Hepatic stellate cell (primary cell): Measurements from ENCODE around the gene HDGFL3.
"Not testable (repeated sequence)": the region's sequence is repeated elsewhere in the genome, so short reads cannot be mapped to it uniquely, and the experiment has no call there.

Experiments used
- DNase-seq: peaks from one replicate; pipeline ENCODE4 v3.0.0; 2011; ENCODE audit warnings: low spot score

The HDGFL3 gene

DNA sequence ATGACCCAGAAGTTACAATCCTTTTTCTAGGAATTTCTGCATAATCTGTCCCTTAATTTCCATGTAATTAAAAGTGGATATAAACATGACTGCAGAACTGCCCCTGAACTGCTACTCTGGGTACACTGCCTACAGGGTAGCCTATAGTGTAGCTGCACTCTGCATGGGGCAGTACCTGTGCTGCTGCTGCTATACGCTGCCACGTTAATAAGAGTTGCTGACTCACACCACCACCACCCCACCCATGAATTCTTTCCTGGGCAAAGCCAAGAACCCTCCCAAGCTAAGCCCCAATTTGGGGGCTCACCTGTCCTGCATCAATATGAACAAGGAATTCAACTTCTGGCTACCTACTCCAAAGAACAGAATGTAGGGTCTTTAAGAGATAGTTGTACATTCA is 13.9 kb downstream of the HDGFL3 start:
- no peak for DNase-seq

DNA sequence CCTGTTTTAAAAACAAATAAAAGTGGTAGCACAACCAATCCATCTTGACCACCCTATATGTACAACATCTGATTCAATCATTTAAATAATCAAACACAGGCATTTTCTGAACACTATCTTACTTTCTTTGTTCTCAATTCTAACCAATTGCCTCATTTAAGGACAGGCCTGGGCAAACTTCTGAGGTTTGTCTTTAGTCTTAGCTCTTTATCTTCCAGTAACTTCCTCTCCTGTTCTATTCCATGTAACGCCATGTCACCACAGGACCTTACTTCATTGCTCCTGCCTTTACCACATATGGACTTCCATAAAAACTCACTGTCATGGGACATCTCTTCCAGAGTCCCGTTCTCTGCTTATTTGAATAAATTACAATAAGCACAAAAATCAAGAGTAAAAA is 14.9 kb downstream of the HDGFL3 start:
- DNase-seq, result no peak

DNA sequence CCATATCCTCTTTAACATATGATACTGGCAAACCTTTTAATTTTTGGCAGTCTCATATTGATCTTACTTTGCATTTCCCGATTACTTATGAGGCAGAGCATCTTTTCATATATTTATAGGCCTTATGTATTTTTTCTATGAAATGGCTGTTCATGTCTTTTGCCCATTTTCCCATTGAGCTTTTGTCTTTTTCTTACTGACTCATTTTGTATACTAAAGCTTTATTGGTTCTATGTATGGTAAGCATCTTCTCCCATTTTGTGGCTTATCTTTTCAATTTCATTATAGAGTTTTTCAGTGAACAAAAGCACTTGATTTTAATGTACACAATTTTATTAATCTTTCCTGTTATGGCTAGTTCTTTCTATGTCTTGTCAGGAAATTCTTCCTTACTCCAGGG is 17.2 kb downstream of the HDGFL3 start:
- DNase-seq, result no peak

DNA sequence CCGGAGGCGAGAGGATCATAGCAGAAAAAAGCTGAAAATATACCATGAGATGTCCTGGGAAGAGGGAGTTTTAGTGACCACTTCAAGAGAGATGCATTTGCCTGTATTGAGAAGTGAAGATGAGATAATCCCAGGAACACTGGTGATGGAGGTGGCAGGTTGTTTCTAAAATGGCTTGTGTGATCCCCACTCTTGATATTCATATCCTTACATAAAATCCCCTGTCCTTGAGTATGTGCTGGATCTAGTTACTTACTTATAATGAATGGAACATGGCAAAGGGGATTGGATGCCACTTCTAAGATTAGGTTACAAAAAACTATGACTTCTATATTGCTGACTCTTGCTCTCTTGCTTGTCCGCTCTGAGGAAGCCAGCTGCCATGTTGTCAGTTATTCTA is 22.1 kb downstream of the HDGFL3 start:
- DNase-seq, result no peak

DNA sequence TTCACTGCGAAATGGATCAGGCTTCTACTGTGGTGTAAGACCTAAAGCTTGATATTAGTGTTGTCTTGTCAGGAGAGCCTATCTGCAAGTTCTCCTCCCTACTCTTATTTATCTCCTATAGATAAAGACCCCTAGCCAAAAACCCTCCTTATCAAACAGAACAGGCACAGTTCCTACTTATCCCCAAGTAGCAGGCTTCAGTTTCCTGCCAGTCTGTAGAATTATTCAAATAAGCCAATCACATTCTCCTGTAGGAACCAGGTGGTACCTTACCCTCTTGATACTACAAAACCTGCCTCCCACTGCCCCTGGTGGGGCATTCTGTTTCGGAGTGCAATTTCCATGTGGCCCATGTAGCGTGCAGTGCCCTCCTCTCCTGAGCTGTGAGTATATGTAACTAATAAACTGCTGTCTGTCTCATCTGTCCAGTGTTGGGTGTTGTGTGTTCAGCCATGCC is 28.7 kb downstream of the HDGFL3 start:
- DNase-seq, result no peak

DNA sequence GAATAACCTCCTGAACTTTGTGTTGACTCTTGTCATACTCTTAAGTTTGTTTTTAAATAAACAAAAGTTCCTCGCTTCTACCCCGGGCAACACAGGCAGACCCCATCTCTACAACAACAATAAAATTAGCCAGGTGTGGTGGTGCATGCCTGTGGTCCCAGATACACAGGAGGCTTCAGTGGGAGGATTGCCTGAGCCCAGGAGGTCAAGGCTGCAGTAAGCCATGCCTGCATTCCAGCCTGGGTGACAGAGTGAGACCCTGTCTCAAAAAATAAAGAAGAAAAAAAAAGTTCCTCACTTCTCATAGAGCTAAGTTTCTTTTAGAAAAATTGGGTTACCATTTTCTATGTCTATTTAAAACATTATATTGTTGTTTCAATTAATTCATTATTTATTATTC is 29.2 kb downstream of the HDGFL3 start:
- no peak for DNase-seq

DNA sequence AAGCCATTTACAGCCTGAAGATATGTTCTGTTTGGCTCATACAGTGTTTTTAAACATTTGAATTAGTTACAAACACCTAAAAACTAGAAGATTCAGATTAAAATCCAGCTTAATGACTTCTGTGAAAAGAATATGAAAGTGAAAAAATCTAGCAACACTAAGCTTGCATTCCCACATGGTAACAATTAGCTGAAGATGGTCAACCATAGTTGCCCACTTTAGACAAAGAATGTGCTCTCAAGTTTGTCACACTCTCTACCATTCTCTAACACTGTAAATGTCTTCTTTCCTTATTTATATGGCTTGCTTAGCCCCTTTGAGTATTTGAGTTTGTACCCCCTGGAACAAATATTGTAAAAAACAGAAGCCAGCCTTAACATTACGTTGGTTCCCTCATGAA is 32.7 kb downstream of the HDGFL3 start:
- no peak for DNase-seq

DNA sequence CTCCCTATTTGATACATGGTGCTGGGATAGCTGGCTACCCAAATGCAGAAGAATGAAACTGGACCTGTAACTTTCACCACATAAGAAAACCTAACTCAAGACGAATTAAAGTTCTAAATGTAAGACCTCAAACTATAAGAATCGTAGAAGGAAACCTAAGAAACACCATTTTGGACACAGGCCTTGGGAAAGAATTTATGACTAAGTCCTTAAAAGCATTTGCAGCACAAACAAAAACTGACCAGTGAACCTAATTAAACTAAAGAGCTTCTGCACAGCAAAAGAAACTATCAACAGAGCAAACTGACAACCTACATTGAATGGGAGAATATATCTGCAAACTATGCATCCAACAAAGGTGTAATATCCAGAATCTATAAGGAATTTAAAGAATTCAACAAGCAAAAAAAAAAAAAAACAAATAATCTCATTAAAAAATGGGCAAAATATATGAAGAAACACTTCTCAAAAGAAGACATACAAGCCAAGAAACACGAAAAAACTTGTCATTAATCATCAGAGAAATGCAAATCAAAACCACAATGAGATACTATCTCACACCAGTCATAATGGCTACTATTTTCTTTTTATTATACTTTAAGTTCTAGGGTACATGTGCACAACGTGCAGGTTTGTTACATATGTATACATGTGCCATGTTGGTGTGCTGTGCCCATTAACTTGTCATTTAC is 37.0 kb downstream of the HDGFL3 start:
- DNase-seq, result no peak

DNA sequence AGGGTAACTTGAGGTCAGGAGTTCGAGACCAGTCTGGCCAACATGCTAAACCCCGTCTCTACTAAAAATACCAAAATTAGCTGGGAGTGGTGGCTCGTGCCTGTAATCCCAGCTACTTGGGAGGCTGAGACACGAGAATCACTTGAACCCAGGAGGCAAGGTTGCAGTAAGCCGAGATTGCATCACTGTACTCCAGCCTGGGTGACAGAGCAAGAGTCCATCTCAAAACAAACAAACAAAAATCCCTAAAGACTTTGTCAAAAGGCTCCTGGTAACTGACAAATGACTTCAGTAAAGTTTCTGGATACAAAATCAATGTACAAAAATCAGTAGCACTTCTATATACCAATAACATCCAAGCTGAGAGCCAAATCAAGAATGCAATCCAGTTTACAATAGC is 38.0 kb downstream of the HDGFL3 start:
- not testable (repeated sequence) for DNase-seq

DNA sequence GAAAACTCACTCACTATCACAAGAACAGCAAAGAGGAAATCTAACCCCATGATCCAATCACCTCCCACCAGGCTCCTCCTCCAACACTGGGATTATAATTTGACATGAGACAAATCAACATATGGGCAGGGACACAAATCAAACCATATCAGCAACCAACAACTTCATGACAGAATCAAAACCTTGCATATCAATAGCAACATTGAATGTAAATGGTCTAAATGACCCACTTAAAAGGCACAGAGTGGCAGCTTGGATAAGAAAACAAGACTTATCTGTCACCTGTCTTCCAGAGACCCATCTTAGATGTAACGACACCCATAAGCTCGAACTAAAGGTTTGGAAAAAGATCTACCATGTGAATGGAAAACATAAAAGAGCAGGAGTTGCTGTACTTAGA is 40.8 kb downstream of the HDGFL3 start:
- DNase-seq, result no peak

DNA sequence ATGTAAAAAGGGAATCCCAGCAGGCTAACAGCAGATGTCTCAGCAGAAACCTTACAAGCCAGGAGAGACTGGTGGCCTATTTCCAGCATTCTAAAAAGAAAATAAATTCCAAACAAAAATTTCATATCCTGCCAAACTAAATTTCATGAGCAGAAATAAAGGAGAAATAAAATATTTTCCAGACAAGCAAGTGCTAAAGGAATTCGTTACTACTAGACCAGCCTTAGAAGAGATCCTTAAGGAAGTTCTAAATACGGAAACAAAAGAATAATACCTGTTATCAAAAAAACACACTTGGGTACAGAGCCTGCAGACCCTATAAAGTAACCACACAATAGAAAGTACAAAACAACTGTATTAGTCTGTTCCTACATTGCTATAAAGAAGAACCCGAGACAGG is 41.4 kb downstream of the HDGFL3 start:
- DNase-seq, result no peak

DNA sequence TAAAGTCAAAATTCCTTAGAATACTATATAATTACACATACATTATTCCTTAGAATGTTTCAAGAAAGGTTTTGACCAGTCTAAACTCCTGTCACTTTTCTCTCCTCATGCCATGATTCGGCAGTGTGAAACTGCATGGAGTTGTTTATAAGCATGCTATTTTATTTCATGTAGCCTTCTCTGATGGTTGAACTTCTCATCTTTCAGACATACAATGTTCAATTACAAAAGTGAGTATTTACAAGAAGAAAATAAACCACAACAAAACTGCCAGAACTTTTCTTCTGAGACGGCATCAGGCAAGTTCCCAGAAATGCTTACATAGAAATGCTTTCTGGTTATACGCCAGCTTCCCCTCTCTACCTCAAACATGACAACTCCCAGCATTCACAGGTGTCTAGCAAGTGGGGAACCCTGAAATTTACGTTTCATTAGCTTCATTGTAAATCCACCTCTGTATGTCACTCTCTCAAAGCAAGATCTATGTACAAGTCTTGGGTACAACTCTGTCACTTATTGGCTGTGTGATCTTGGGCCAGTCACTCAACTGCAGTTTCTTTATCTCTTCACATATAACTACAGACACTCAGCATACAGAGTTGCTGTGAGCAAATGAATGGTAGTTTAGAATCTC is 42.7 kb downstream of the HDGFL3 start:
- DNase-seq, result no peak

DNA sequence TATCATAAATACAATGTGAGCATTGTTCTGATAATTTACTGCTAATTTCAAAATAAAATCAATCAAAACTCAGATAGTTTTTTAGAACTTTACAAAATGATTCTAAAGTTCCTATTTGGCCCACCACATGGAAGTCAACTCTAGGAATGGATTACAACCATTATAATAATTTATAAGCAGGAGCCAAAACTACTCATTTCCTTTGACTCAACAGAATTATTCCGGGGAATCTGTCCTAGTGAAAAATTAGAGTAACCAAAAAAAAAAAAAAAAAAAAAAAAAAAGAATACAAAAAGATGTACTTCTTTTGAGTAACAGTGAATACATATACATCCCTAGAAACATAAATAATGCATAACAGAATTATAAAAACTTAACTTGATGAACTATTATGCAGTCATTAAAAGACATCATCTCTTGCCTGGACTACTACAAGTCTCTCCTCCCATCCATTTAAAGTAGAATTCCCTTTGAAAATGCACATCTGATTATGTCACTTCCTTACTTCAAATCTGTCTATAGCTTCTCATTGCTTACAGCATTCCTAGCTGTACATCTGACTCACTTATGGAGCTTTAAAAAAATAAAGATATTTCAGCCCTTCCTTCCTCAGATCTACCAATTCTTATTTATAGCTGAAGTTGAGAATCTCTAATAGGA is 43.4 kb downstream of the HDGFL3 start:
- DNase-seq, result peak; percentile 14

DNA sequence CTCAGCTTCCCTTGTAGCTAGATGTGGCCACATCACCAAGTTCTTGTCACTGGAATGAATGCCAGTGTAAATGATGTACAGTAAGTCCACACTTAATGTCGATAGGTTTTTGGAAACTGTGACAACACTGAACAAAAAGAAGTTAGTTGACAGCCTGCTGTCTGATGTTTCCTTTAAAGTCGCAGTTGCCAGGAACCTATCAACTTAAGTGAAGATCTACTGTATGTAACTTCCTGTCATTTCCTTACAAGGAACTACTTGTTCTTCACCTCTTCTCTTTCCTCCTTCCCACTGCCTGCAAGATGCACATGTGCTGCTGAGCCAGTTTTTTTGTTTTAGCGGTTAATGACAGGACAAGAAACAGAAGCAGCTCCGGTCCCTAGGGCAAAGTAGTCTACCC is 44.6 kb downstream of the HDGFL3 start:
- no peak for DNase-seq

DNA sequence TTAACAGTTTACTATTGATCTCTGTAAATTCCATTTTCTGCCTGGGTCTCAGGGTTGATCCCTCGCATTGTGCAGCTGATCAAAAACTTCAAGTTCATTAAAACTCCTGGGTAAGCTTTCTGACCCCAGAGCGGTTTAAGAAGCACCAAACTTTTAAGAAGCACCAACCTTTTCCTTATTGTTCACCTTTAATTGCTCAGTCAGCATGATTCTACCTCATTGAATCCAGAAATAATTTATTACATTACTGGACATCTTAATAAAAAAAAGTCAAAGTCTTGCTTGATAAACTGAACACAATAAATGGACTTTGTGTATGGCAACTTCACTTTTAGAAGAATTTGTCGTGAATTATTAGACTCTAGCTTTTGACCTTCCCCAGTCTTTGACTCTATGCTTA is 46.9 kb downstream of the HDGFL3 start:
- DNase-seq, result no peak

DNA sequence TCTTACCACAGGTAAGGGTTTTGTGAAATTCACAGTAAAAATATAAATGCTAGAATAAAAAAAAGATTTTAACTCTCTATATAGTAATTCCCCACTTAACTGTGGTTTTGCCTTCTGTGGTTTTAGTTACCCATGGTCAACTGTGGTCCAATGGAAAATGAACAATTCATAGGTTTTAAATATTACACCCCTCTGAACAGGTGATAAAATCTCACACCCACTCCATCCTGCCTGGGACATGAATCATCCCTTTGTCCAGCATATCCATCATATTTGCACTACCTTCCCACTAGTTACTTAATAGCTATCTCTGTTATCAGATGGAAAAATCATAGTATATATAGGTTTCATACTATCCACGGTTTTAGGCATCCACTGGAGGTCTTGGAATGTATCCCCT is 49.2 kb downstream of the HDGFL3 start:
- no peak for DNase-seq

DNA sequence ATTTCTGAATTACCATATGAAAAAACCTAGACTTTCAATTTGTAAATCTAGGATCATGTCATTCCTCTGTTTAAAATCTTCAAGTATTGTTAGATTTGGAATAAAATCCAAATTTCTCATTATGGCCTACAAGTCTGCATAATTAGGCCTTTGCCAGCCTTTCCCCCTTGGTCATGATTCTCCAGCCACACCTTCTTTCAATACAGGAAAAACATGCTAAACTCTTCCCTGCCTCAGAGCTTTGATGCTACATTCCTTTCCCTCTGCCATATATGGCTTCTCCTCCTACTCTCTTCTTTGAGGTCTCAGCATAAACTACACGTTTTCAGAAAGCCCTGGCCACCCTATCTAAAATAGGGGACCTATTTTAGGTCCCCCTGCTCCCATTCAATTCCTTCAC is 51.7 kb downstream of the HDGFL3 start:
- no peak for DNase-seq

DNA sequence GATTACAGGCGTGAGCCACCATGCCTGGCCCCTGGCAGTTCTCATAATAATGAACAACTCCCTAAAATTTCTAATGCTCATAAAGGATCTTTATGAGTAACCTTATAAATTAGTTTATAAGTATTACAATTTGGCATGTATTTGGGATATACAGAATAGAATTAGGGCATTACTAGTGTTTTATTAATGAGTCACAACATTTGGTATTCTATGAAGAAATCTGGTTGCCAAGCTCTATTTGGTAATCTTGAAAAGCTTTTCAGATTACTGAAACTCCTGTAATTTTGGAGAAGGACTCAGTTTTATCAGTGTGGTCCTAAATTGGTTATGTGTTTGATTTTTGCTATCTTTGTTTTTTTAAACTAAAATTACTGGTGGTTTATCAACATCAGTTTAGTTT is 54.3 kb downstream of the HDGFL3 start:
- peak; percentile 4 for DNase-seq

DNA sequence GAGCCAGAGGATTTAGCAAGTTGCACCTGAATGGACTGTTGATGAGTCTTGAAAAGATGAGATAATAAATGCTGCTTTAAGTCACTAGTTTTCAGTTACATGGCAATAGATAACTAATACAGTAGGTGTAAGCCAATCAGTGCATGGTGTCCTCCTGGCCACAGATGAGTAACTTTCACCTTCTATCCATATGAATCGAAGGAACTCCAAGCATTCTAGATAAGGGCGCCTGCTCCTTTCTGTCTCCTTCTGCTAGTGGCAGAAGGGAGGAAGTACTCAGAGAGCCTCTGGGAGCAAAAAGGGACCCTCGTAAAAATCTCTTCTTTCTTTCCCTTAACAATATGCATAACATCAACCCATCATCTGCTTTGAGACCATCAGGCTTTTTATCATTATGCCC is 62.9 kb downstream of the HDGFL3 start:
- no peak for DNase-seq

DNA sequence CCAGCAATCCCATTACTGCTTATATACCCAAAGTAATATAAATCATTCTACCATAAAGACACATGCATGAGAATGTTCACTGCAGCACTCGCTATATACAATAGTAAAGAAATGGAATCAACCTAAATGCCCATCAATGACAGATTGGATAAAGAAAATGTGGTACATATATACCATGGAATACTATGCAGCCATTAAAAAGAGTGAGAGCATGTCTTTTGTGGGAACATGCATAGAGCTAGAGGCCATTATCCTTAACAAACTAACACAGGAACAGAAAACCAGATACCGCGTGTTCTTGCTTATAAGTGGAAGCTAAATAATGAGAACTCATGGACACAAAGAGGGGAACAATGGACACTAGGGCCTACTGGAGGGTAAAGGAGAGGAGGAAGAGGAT is 65.5 kb downstream of the HDGFL3 start:
- not testable (repeated sequence) for DNase-seq

DNA sequence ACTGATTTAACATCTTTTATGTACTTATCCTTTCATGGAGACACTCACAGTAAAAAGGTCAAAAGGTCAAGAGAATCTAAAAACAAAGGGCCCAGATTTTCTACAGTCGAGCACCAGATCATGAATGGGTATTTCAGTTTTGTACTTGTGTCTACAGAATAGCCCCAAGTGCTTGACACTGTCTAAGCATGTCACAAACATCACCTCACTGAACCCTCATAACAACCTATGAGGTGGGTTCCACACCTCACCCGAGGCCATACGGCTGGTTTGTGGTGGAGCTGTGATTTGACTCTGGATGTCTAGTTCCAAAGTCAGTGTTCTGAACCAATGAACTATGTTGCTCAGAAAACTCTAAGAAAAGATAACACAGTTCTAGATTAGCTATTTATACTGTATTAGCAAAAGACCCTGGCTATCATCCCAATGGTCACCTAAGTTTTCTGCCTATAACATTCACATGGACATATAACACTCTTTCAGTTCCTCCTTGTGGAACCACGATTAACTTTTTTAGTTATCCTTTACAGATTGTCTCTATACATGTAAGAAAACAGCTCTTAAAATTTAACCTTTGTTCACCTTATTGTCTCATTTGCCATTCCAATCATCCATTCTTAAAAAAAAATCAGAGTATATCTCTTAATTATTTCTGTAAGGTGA is 74.6 kb downstream of the HDGFL3 start:
- no peak for DNase-seq

DNA sequence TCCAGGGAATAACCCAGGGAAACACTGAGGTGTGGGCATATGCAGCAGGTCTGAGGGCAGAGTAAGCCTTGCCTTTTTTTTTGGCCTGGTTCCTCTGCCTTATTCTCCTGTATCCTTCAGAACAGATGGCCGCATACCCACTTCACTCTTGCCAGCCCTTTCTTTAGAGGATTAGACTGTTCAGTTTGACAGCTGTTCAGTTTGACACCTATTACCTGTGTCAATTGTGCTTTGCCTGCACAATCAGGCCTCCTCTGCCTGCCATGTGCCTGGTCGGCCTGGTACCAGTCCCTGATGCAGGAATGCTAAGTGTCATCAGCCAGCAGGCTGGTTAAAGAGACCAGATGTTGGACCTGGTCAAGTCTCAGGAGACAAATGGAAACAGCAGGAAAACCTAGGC is 77.8 kb downstream of the HDGFL3 start:
- no peak for DNase-seq

DNA sequence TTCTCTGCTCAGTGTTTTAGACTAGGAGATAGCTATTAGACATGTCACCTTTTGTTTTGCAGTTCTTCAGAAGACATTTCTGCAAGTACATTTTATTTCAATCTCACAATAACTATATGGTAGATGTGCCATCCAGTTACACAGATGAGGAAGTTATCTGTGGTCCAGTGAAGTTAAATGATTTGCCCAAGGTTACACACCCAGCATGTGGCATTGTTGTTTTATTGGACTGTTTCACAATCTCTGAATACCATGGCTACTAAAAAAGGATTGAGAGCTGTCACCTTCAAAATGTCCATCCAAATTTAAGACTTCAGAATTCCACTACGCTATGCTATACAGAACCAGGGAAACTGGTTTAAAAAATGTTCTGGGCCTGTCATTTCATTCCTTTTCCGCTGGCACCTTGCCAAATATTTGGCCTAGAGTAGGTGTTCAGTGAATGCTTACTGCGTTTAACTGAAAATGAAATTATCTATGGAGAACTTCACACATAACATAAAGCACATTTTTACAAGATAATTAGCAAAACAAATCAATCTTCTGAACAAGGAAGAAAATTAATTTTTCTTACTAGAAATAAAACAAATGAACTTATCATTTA is 80.0 kb downstream of the HDGFL3 start:
- DNase-seq, result no peak
